CD8-positive, alpha-beta memory T cell (primary cell): Measurements from ENCODE around the gene BLOC1S1. TPM values are rescaled to one million over a fixed set of nuclear protein-coding genes. Genes with fewer than 3 reads are reported as not detected.
A peak's percentile ranks its signal among the peaks of the same experiment; 100 is the strongest.

Experiments
- CTCF ChIA-PET: fragments of 350-600 bp; sonication (Branson Sonifier 250); formaldehyde crosslinking; loops from one replicate; lab custom pipeline; 2021; ENCODE audit warnings: antibody characterized with exemption; lab: Charles Lee
- POLR2A ChIA-PET: fragments of 350-600 bp; sonication (Branson Sonifier 250); formaldehyde crosslinking; loops from one replicate; lab custom pipeline; 2021; ENCODE audit warnings: antibody characterized with exemption; lab: Charles Lee
- DNase-seq, 5 donors: peaks; one replicate each; pipeline versions ENCODE4 v3.0.0 to v3.0.0-alpha.2; 2020 to 2022; ENCODE audit warnings: mixed read lengths in 1 of 5
- H3K27ac ChIP-seq: one replicate; pipeline ENCODE4 v1.7.0; 2013; ENCODE audit warnings: low read depth, mild to moderate bottlenecking, low read length, moderate library complexity
- H3K27me3 ChIP-seq: 2 replicates; pipeline ENCODE4 v1.7.0; 2013; ENCODE audit warnings: low read length, mild to moderate bottlenecking; ENCODE audit not compliant: insufficient read depth, poor library complexity, severe bottlenecking
- H3K36me3 ChIP-seq: 2 replicates; pipeline ENCODE4 v1.7.0; 2013; ENCODE audit warnings: mild to moderate bottlenecking, low read length, moderate library complexity; ENCODE audit not compliant: insufficient read depth
- H3K4me1 ChIP-seq: 2 replicates; pipeline ENCODE4 v1.7.0; 2013; ENCODE audit warnings: mild to moderate bottlenecking, low read length, moderate library complexity; ENCODE audit not compliant: insufficient read depth
- H3K4me3 ChIP-seq: 2 replicates; pipeline ENCODE4 v1.7.0; 2013; ENCODE audit warnings: mild to moderate bottlenecking, low read length
- H3K9me3 ChIP-seq: 2 replicates; pipeline ENCODE4 v1.7.0; 2013; ENCODE audit warnings: mild to moderate bottlenecking, low read length
- H3K27ac Mint-ChIP-seq, 8 donors: one replicate each; pipeline ENCODE4 v1.8.0; 2020 to 2021; ENCODE audit warnings: mixed read lengths in 8 of 8, mild to moderate bottlenecking in 6 of 8, inconsistent platforms in 3 of 8, moderate library complexity in 3 of 8
- H3K27me3 Mint-ChIP-seq, 2 donors: one replicate each; pipeline ENCODE4 v1.8.0; 2020 to 2021; ENCODE audit warnings: mixed read lengths in 2 of 2, mild to moderate bottlenecking in 1 of 2, moderate library complexity in 1 of 2
- H3K36me3 Mint-ChIP-seq, 3 donors: one replicate each; pipeline ENCODE4 v1.8.0; 2020 to 2021; ENCODE audit warnings: mixed read lengths in 3 of 3, inconsistent platforms in 1 of 3, mild to moderate bottlenecking in 1 of 3
- H3K4me1 Mint-ChIP-seq, 3 donors: one replicate each; pipeline ENCODE4 v1.8.0; 2020 to 2021; ENCODE audit warnings: mixed read lengths in 3 of 3, inconsistent platforms in 1 of 3, mild to moderate bottlenecking in 1 of 3
- H3K4me3 Mint-ChIP-seq, 7 donors: one replicate each; pipeline ENCODE4 v1.8.0; 2020 to 2021; ENCODE audit warnings: mixed read lengths in 7 of 7, mild to moderate bottlenecking in 6 of 7, moderate library complexity in 4 of 7, inconsistent platforms in 2 of 7
- H3K9me3 Mint-ChIP-seq, 5 donors: one replicate each; pipeline ENCODE4 v1.8.0; 2020 to 2022; ENCODE audit warnings: mixed read lengths in 5 of 5, mild to moderate bottlenecking in 3 of 5, moderate library complexity in 2 of 5, inconsistent platforms in 1 of 5
- polyA plus RNA-seq: library from polyadenylated mRNA; unstranded; fragments of 300-500 nt; fragmentation: Illumina TruSeq; gene quantifications from one replicate; pipeline ENCODE4 v1.2.3, GENCODE V29; 2021
- total RNA-seq, 2 experiments: library from RNA; stranded (reverse); gene quantifications; one replicate each; pipeline ENCODE4 v1.2.3, GENCODE V29; 2021

Gene BLOC1S1
- total and polyA plus RNA-seq, 3 experiments from 2014 or later: 90.2 to 110 (median 97.5) TPM

DNA sequence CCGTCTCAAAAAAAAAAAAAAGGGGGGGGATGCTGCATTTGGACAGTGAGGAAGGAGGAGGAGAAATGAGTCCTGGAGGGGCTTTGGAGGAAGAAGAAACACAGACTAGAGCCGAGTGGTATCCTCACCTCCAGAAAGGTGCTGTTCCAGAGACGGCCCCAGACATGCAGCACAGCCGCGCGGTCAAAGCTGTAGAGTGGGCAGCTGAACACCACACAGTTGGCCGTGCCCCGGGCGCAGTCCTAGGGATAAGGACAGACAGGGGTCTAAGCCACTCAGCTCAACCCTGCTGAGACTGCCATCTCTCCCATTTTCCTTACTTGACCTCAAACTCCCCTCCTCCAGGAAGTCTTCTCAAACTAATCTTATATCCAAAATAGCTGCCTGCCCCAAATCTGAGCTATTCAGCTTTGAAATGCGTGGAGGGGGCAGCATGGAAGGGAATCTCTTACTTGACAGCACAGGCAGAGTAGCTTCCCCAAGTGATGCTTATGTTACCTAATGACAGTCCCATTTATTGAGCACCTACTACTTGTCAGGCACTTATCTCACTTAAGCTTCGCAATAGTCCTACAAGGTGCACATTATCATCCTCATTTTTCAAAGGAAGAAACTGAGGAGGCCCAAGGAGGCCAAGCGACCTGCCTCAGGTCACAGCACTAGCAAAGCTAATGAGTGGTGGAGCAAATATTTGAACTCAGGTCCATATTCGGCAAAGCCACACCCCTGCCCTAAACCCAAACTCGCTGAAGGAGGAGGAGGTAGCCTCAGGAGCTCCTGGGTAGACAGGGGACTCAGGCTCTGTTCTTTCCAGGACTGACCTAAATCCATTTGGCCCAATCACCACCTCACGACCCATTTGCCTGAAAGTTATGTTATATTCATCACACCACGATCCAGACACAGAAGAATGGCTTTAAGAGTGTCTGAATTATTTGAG lies 26.9 kb upstream of the BLOC1S1 start:
- H3K9me3 Mint-ChIP-seq: no peaks in the 10 kb centered on the region
- DNase-seq: peak in 1 of 5 donors; percentile 24
- ChIA-PET POLR2A (no interaction called here), CTCF (interaction anchor here (1.0 to 1.8 kb wide), 3 partner anchors 33 to 50 kb away, joined by 4 to 5 read pairs (median 4); no protein-coding TSS in a partner anchor)
- H3K27me3 Mint-ChIP-seq: peaks cover 0 to 3% of the 10 kb centered on the region in 2 donors
- Histone ChIP-seq H3K27me3 (no peaks in the 10 kb centered on the region), H3K4me3 (no peak overlapping the region), H3K27ac (no peak overlapping the region), H3K4me1 (peaks cover 5% of the 10 kb centered on the region), H3K36me3 (no peaks in the 10 kb centered on the region), H3K9me3 (no peaks in the 10 kb centered on the region)
- no peaks in the 10 kb centered on the region for H3K36me3 Mint-ChIP-seq
- no peak overlapping the region for H3K4me3 Mint-ChIP-seq
- peaks cover 7 to 10% (median 9%) of the 10 kb centered on the region in 3 donors for H3K4me1 Mint-ChIP-seq
- peak overlapping the region in 1 of 8 donors; percentile 23 for H3K27ac Mint-ChIP-seq

DNA sequence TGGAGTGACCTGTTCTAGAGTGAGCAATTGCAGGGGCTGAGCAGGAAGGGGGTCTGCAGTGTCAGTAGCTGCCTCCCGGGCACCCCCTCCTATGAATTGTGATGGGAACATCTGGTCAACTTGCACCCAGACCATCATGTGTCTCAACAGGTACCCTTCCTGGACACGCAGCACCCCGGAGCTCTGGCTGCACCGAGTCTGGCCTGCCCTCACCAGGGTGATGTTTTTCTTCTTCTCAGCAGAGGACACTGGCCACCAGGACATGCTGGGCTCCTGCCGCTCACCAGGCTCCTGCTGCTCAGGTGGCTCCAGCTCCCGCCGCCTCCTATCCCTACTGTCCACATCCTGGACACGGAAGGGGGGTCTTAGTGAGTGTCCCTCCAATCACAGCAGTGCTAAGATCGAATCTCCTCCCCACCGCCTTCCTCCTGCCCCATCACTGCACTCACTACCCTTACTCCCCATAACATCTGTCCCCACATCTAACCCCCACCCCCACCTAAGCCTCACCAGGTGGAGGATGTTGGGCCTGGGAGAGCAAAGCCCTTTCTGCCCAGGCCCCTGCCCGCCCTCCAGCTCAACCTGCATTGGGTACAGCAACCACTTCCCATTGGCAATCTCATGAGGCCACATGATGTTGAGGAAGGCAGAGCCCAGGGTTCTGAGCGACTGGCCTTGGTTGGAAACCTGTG lies 23.1 kb upstream of the BLOC1S1 start:
- ChIA-PET CTCF (no interaction called here), POLR2A (no interaction called here)
- H3K36me3 Mint-ChIP-seq: no peaks in the 10 kb centered on the region
- H3K27ac Mint-ChIP-seq: peak overlapping the region in 1 of 8 donors; percentile 14
- H3K27me3 Mint-ChIP-seq: peaks cover 5 to 9% of the 10 kb centered on the region in 2 donors
- Histone ChIP-seq H3K4me1 (peaks cover 3% of the 10 kb centered on the region), H3K27me3 (no peaks in the 10 kb centered on the region), H3K4me3 (no peak overlapping the region), H3K36me3 (no peaks in the 10 kb centered on the region), H3K27ac (no peak overlapping the region), H3K9me3 (no peaks in the 10 kb centered on the region)
- H3K9me3 Mint-ChIP-seq: no peaks in the 10 kb centered on the region
- DNase-seq: peak in 1 of 5 donors; percentile 37
- peaks cover 2 to 3% (median 2%) of the 10 kb centered on the region in 3 donors for H3K4me1 Mint-ChIP-seq
- no peak overlapping the region for H3K4me3 Mint-ChIP-seq

DNA sequence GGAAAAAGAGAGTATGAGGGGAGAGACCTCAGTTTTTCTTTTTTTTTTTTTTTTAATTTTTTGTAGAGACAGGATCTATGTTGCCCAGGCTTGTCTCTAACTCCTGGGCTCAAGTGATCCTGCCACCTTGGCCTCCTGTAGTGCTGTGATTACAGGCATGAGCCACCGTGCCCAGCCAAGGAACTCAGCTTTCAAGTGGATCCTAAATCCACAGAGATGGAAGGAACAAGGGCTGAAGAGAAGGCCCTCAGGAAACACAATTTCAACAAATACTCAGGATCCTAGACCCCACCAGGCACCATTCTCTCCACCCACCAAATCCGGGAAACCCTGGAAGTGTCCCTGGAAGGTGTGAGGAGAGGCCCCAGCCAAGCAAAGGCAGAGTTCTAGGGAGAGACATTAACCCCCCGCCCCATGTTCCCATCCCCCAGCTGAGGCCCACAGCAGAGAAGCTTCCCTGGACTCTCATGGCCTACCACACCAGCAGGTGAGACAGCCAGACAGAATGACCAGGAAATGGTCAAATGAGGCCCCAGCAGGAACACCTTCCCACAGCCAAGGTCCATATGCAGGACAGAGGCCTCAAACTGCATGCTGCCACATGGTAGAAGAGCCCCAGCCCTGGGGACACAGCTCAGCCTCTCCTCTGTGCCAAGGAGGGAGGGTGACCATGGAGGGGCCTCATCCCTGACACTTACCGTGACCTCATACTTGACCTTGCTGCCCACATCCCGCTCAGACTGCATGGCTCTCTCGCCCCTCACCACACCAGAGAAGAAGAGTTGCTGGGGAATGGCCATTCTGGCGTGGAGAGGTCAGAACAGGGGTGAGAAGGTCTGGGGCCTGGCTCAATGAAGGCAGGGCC lies 22.3 kb upstream of the BLOC1S1 start:
- H3K27ac ChIP-seq: no peak overlapping the region
- no peaks in the 10 kb centered on the region for H3K36me3 ChIP-seq
- H3K4me1 ChIP-seq: no peaks in the 10 kb centered on the region
- no peaks in the 10 kb centered on the region for H3K4me1 Mint-ChIP-seq
- no peak overlapping the region for H3K4me3 Mint-ChIP-seq
- no peaks in the 10 kb centered on the region for H3K36me3 Mint-ChIP-seq
- H3K9me3 ChIP-seq: no peaks in the 10 kb centered on the region
- H3K9me3 Mint-ChIP-seq: no peaks in the 10 kb centered on the region
- H3K27me3 ChIP-seq: no peaks in the 10 kb centered on the region
- POLR2A ChIA-PET: no interaction called here
- CTCF ChIA-PET: no interaction called here
- H3K4me3 ChIP-seq: no peak overlapping the region
- peaks cover 5 to 9% of the 10 kb centered on the region in 2 donors for H3K27me3 Mint-ChIP-seq
- DNase-seq: peak in 1 of 5 donors; percentile 18
- H3K27ac Mint-ChIP-seq: no peak overlapping the region

DNA sequence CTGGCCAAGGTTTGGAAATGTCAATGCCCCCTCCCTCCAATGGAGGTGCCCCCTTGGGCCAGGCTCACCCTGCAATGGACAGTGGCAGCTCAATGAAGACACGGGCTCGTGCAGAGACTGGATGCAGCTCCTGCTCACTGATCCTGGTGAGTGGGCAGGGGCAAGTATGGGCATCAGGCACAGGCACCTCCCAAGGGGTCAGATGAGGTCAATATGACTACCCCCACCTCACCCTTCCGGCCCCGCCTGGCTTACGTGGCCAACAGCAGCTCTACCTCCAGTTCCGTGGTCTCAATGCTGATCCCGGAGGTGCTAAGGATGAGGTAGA lies 21.7 kb upstream of the BLOC1S1 start:
- Mint-ChIP-seq H3K4me3 (no peak overlapping the region), H3K27ac (no peak overlapping the region), H3K27me3 (peaks cover 5 to 9% of the 10 kb centered on the region in 2 donors), H3K4me1 (no peaks in the 10 kb centered on the region), H3K36me3 (no peaks in the 10 kb centered on the region), H3K9me3 (no peaks in the 10 kb centered on the region)
- ChIA-PET POLR2A (no interaction called here), CTCF (no interaction called here)
- Histone ChIP-seq H3K4me3 (no peak overlapping the region), H3K36me3 (no peaks in the 10 kb centered on the region), H3K27ac (no peak overlapping the region), H3K9me3 (no peaks in the 10 kb centered on the region), H3K27me3 (no peaks in the 10 kb centered on the region), H3K4me1 (no peaks in the 10 kb centered on the region)
- no peak for DNase-seq

DNA sequence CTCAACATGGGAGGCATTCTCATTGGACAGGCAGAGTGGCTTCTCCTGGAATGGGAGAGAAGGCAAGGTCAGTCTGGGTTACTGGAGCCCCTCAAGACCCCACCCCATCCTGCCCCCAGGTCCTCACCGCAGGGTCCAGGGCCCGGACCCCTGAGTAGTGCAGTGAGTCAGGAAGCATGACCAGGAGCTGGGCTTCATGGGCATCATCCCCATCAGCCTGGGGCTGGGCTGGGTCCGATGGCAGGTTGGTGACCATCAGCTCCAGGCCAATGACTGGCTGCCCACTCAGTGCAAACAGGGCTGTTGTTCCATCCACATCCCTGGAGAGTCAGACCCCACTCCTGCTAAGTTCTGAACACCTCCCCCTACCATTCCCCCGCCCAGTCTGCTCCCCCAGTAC lies 21.2 kb upstream of the BLOC1S1 start:
- Mint-ChIP-seq H3K4me3 (no peak overlapping the region), H3K4me1 (no peaks in the 10 kb centered on the region), H3K9me3 (no peaks in the 10 kb centered on the region), H3K36me3 (no peaks in the 10 kb centered on the region), H3K27me3 (peaks cover 7 to 9% of the 10 kb centered on the region in 2 donors), H3K27ac (no peak overlapping the region)
- H3K36me3 ChIP-seq: no peaks in the 10 kb centered on the region
- no peak overlapping the region for H3K4me3 ChIP-seq
- no peak overlapping the region for H3K27ac ChIP-seq
- no peaks in the 10 kb centered on the region for H3K27me3 ChIP-seq
- H3K4me1 ChIP-seq: no peaks in the 10 kb centered on the region
- H3K9me3 ChIP-seq: no peaks in the 10 kb centered on the region
- peak in 1 of 5 donors; percentile 10 for DNase-seq
- ChIA-PET CTCF (no interaction called here), POLR2A (no interaction called here)

GRCh38 chr12:55695349-55695748 lies 20.5 kb upstream of the BLOC1S1 start:
- Mint-ChIP-seq H3K9me3 (no peaks in the 10 kb centered on the region), H3K27ac (no peak overlapping the region), H3K36me3 (peaks cover 0 to 2% (median 0%) of the 10 kb centered on the region in 3 donors), H3K4me3 (no peak overlapping the region), H3K27me3 (peaks cover 7 to 9% of the 10 kb centered on the region in 2 donors), H3K4me1 (no peaks in the 10 kb centered on the region)
- H3K27ac ChIP-seq: no peak overlapping the region
- H3K9me3 ChIP-seq: no peaks in the 10 kb centered on the region
- no peaks in the 10 kb centered on the region for H3K4me1 ChIP-seq
- DNase-seq: peak in 1 of 5 donors; percentile 21
- no peak overlapping the region for H3K4me3 ChIP-seq
- H3K27me3 ChIP-seq: no peaks in the 10 kb centered on the region
- no peaks in the 10 kb centered on the region for H3K36me3 ChIP-seq
- ChIA-PET CTCF (interaction anchor here (1.4 kb wide), 1 partner anchor 39 kb away, joined by 4 read pairs; no protein-coding TSS in a partner anchor), POLR2A (no interaction called here)

DNA sequence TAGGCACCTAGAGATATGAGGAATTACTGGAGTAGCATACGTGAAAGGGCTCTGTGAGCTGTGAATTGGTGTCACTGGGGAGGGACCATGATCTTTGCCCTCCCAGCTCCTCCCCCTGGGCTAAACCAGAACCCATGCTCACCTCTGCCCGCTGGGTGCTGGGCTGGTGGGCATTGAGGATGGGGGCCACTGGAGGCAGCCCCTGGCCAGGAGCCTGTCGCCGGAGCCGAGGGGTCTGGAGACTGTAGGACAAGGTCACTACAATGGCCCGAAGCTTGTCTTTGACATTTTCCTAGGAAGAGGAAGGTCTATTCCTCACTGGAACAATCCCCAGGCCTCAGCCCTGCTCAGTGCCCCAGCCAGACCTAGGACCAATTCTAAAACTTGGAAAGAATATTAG lies 19.7 kb upstream of the BLOC1S1 start:
- no peak overlapping the region for H3K27ac Mint-ChIP-seq

More for the DNA sequence above, 19.7 kb upstream of the BLOC1S1 start:
- ChIA-PET POLR2A (no interaction called here), CTCF (interaction anchor here (1.4 kb wide), 1 partner anchor 40 kb away, joined by 4 read pairs; no protein-coding TSS in a partner anchor)
- Mint-ChIP-seq H3K27me3 (peaks cover 7 to 9% of the 10 kb centered on the region in 2 donors), H3K36me3 (peaks cover 0 to 2% (median 0%) of the 10 kb centered on the region in 3 donors), H3K4me3 (no peak overlapping the region), H3K4me1 (no peaks in the 10 kb centered on the region), H3K9me3 (no peaks in the 10 kb centered on the region)
- H3K27me3 ChIP-seq: no peaks in the 10 kb centered on the region
- H3K27ac ChIP-seq: no peak overlapping the region
- H3K9me3 ChIP-seq: no peaks in the 10 kb centered on the region
- no peaks in the 10 kb centered on the region for H3K36me3 ChIP-seq
- no peak overlapping the region for H3K4me3 ChIP-seq
- H3K4me1 ChIP-seq: no peaks in the 10 kb centered on the region
- DNase-seq: peak in 1 of 5 donors; percentile 30
